HG02870 (cell line): ENCODE data around the gene ATXN1.

Experiments
- ATAC-seq: cut with Tn5 transposase; IDR thresholded peaks from one replicate; pipeline ENCODE4 v1.9.1; 2021; ENCODE audit warnings: mild to moderate bottlenecking, moderate library complexity; ENCODE audit not compliant: unreplicated experiment

The ATXN1 gene

DNA sequence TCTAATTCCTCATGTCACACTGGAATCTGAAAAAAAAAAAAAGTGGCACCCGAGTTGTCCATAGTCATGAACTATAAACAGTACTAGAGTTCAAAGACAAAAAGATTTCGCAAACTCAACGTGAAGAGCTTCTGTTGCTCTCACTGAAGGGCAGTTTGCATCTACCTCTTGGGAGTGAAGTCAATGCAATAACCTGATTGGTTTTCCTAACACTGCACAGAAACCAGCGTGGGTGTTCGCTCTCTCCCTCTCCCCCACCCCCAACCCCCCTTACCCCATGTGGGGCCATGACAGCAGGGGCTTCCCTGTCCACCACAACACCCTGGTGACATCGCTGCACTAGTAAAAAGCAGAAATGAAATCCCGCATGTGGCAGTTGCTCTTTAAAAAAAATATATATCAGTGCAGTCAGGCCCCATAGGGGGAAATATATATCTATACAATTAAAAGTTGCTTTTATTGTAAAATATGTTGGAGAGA lies 456.0 kb downstream of the ATXN1 start:
- peak; percentile 69 for ATAC-seq

DNA sequence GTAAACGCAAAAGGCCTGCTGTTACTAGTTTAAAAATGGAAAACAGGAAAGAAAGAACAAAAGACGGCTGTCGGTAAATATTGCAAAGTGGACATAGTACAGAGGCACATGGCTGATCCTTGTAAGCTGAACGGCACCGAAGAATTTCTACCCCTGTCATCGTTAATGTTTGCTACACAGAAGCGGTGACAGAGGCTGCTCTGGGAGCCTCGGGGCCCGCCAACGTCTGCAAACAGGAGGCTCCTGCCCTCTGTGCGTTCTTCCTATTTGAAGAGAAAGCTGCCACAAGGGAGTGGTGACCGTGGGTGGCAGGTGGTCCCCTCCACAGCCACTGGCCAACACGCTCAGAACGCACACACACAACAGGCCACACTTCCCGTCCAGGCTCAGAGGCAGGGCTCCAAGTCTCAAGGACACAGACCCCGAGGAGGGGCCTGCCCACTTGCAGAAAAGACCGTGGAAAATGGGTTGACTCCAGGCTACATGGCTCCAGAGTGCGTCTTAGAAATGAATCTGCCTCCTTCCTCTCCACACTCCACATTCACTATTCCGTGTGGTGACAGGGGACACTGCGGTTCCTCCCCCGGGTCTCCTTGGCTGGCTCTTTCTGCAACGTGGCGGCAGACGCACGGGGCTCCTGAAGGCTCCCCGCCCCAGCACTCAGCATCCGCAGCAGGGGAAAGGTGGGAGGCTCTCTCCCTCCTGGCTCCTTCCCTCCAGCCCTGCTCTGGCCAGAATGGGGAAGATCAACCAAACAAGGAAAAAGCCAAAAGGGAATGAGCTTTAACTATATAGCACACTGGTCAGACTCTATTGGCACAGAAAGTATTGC lies 458.3 kb downstream of the ATXN1 start:
- ATAC-seq, result no peak

DNA sequence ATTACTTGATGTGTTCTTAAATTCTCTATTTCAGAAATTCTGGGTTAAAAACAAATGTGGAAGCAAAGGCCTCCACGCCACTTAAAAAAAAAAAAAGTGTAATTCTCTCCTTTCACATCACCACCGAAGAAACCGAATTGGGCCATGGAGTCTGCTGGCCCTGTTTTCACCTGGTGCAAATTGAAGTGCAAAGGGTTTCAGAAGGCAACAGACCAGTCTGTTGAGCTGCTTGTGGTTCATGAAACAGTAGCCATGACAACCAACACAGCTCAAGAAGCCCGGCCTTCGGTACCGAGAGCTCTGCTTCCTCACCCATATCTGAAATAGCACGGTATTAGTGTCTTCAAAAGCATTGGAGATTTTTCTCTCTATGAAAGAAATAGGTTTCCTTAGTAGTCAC lies 459.7 kb downstream of the ATXN1 start:
- ATAC-seq, result peak; percentile 75

DNA sequence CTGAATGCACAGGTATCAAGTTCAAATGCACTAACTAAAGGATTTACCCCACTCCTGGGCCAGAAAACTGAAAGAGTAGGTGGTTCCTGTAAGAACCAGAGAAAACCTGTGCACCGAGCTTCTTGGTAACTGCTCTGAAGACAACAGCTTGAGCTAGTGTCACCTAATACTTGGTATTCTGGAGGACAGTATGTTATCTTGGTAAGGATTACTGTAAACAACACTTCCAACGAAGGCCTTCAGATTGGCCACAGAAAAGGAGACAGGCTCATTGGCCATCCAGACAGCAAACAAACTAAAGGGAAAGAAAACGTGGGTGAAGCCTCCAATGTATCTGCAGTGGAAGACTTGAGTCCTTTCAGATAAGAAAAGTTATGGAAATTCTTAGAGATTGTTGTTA lies 461.4 kb downstream of the ATXN1 start:
- no peak for ATAC-seq

DNA sequence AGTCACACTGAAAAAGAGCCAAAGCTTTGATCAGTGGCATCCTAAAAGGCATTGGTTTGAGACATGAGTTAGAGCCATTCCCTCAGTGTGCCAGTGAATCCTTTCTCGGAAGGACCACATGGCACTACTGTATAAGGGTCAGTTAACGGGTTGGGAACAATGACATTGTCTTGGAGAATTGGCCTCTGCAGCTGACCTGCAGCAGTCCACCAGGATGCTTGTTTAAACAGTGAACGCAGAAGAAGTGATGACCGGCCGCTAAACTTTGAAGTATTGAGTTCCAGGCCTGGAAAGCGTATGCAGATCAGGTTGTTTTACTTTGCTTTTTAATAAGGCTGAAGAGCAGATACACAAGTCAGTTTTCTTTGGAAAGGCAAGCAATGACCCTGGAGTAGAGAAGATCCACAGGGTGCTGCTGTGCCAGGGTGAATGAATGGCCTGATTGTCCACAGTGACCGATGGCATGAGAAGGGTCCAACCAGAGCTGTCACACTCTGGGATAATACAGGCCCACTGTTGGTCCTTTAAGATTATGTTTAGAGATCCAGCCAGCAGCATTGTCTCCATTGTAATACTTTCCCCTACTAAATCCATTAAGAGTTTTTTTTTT lies 465.1 kb downstream of the ATXN1 start:
- ATAC-seq, result no peak

DNA sequence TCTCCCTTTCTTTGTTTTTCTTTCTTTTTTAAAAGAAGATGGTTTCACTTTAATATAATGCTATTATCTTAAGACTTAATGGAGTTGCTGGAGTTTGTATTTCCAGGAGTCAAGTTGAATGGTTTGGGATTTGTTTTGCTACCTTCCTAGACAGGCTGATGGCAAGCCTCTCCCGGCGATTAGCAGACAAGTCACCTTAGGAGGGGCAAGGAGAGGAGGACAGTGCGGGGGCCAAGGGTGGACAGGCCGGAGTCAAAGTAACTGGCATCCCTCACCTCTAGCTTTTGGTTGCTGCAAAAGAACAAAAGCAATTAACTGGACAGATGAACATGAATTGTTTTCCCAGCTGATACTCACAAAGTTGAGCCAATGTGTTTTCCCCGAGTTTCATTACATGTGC lies 465.8 kb downstream of the ATXN1 start:
- ATAC-seq, result no peak

- no peak for ATAC-seq
These were observed 466.2 kb downstream of the ATXN1 start for GRCh38 chr6:16295060-16295459.

GRCh38 chr6:16294371-16294770 lies 466.9 kb downstream of the ATXN1 start:
- no peak for ATAC-seq

DNA sequence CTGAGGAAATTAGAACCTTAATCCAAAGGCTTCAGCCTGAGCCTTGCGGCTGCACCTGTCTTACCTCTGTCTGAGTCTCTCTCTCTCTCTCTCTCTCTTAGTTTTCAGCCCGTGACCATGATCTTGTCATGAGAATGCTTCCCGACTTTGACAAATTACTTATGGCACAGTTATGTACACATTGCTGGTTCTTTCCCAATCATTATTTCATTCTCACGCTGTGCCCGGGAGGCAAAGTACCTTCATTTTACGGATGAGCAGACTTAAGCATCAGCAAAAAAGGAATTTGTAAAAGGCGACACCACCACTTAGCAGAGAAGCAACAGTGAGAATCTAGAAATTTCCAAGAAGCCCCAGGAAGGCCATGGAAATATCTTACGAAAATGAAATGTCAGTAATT lies 468.3 kb downstream of the ATXN1 start:
- ATAC-seq, result no peak

DNA sequence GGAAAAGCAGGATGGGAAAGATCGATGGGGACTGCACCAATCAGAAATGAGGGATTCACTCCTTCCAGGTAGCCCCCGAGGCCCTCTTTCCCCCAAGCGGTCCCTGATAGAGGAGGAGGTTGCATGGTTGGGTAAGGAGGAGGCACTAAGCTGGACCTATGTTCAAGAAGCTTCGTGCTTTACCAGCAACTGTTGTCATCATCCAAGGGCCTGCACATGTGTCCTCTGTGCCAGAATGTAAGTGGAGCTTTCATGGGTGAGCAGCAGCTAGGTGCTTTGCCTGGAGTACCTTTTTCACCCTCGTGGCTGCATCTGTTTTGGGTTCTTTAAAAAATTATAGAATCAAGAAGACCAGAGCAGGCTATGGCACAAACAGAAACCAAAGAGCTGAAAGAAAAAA lies 468.8 kb downstream of the ATXN1 start:
- no peak for ATAC-seq

DNA sequence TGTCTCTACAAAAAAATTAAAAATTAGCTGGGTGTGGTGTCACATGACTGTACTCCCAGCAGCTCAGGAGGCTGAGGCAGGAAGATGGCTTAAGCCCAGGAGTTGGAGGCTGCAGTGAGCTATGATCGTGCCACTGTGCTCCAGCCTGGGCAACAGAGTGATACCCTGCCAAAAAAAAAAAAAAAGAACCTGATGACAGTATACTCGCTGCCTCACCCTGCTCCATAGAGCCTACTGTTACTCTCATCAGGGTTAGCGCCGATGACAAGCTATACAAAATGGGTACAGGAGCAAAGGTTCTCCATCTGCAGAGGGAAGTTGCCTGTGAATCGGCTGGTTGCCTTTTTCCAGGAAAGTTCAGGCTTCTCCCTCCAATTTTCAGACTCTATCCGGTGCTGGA lies 469.5 kb downstream of the ATXN1 start:
- no peak for ATAC-seq

GRCh38 chr6:16288163-16288562 lies 473.1 kb downstream of the ATXN1 start:
- ATAC-seq, result no peak

DNA sequence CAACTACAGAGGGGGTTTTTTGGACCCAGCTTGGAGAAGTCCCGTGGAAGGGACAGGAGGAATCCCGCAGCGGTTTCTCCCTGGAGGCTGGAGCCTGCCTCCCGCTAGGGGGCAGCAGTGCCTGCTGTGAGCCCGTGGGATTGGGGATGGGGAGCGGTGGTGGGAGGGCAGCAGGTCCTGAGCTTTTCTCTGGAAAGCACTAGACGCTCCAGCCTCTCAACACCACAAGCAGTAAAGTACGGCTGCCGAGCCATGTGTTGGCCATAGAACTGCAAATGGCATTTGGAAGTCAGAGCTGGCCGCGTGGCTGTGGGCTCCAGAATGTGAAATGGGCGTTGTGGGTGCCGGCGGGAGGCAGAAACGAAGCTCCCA lies 475.1 kb downstream of the ATXN1 start:
- ATAC-seq, result no peak

DNA sequence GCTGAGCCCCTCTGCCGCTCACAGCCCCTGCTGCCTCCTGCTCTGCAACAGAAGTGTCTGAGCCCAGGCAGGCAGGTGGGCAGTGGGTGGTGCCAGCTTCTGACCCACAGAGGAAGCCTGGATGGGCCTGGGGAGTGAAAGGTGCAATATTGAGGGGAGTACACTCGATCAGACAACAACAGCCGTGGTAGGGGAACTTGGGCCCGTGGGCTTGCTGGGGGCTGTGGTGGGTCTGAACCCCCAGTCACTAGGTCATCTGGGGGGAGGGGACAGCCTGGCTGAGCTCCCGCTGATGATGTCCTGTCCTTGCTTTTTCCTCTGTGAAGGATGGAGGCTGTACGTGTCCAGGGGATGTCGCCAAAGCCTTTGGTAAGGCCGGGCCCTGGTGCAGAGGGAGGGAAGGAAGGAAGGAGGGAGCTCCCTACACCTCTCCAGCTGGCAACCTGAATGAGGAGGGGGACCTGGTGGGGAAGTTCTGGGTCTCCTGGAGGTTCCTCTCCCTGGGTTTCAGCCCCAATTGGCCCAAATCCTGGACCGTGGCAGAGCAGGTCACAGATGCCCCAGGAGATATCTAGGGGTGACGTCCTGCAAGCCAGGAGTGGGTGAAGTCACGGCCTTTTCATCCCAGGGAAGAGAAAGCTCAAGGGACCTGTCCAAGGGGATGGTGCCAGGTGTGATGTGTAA lies 475.7 kb downstream of the ATXN1 start:
- no peak for ATAC-seq

DNA sequence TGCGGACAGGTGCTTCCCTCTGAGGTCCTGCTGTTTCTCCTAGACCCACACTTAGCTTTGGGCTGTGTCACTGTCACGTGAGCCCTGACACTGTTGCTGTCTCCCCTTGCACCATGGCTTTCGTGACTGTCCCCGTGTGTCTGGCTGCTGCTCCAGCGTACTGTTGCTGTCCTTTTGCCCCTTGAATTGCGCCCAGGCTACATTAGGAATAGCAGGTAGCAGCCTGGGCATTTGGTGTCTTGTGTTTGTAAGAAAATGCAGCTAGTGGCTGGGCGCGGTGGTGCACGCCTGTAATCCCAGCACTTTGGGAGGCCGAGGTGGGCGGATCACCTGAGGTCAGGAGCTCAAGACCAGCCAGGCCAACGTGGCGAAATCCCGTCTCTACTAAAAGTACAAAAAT lies 476.8 kb downstream of the ATXN1 start:
- no peak for ATAC-seq

DNA sequence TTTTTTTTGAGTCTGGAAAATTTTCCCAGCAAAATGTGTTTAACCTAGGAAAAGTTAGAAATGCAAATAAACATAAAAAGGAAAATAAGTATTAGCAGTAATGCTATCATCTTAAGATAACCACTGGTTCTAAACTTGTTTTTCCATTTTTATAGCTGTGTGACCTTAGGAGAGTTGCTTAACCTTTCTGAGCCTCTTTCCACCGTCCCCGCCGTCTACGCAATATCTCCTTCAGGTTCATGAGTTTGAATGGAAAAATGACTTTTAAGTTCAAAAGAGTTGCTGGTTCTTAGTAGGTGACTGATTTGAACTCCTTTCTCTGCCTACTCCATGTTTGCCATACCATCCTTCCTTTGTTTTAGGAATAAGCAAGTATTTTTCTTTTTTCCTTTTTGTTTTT lies 478.9 kb downstream of the ATXN1 start:
- ATAC-seq, result no peak

DNA sequence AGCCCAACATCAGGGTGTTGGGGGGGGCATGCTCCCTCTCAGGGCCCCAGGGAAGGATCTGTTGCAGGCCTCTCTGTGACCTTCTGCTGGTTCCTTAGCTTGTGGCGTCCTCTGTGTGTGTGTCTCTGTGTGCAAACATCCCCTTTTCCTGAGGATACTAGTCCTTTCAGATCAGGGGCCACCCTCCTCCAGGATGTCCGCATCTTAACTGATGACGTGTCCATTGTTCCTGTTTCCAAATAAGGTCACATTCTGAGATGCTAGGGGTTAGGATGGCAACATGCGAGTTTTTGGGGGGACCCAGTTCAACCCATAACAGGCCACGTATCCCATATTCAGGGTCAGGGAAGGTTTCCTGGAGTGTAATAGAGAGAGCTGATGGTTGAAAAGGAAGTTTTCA lies 482.0 kb downstream of the ATXN1 start:
- no peak for ATAC-seq

GRCh38 chr6:16278750-16279149 lies 482.5 kb downstream of the ATXN1 start:
- no peak for ATAC-seq

DNA sequence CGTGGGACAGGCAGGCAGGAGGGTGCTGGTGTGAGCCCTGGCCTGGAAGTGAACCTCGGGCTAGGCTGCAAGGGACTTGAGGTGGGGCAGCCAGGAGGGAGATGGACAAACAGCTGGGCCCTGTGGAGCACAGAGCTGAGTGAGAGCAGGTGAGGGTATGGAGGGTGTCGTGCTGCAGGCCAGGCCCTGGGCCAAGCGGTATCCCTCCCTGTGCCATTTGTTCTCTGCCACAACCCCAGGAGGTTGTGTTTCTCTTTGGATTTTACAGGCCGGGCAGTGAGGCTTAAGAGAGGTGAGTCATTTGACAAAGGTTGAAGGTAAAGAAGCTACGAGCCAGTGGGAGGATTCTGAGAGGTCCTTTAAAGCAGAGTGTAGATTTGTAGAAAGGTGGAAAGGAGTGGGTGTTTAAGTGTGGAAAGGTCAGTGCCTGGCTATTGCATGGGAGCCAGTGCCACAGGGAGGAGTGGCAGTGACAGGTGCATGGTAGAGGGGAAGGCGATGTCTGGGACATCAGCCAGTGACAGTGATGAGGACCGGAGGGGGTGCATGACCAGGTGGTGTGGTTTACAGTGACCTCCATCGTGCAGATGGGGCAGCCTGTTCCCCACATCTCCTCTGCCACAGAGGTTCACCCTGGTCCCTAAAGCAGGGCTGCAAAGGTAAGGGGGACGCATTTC lies 483.1 kb downstream of the ATXN1 start:
- ATAC-seq, result no peak

DNA sequence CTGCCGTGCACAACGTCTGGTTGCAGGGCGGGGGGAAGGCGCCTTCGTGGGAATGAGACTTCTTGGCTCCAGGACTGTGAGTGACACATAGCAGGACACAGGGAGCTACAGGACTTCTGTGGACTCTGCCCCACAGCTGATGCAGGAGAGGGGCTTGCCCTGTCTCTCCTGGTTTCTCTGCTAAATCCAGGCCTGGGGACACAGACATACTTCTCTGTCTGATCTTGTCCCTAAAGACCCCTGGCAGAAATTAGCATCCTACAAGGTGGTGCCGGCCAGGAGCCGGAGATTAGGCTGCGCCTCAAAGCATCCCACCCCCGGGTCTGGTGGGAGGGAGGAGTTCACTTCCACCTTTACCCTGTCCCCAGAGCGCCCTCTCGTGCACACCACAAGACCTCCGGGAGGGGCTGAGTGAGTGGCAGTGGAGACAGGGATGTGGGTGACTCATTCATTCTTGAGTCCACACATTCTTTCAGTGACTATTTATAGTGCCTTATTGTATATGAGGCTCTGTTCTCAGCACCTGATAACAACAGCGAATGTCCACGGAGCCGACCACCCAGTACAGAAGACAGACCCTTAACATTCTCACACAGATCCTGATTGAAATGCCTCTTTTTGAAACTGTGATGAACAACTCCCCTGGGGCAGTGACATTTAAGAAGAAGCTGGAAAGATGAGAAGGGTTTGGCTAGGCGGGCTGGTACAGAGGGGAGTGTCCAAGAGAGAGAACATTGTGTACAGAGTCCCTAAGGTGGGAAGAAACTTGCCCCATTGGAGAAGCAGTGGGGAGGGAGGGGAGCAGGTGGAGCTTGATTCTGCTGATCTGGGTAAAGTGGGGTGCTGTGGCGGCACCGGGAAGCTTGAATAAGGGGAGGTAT lies 483.9 kb downstream of the ATXN1 start:
- ATAC-seq, result no peak
